H1 (cell line): ENCODE results near the gene RAB41. TPM values are rescaled to one million over a fixed set of nuclear protein-coding genes. Genes with fewer than 3 reads are reported as not detected.

Source experiments
- ATF3 ChIP-seq: IDR thresholded peaks from 2 replicates; pipeline ENCODE4 v1.6.1; 2011; ENCODE audit warnings: low read depth, mild to moderate bottlenecking, low read length; ENCODE audit not compliant: insufficient read depth
- HDAC6 ChIP-seq: IDR thresholded peaks from one replicate; pipeline ENCODE4 v1.7.1; 2012; ENCODE audit warnings: low read depth, mild to moderate bottlenecking, inconsistent platforms, low read length, moderate library complexity
- SUZ12 ChIP-seq: fragments of 200-600 bp; sonication (generic); IDR thresholded peaks from 2 replicates; pipeline ENCODE4 v1.6.1; 2012; ENCODE audit warnings: mild to moderate bottlenecking, inconsistent platforms, low read length, moderate library complexity, mixed read lengths
- TAF1 ChIP-seq: IDR thresholded peaks from 2 replicates; pipeline ENCODE4 v1.6.1; 2011; ENCODE audit warnings: mild to moderate bottlenecking, low read depth, low read length
- polyA plus RNA-seq, 7 experiments: library from polyadenylated mRNA; depleted of rRNA in 3 of 7; stranded (reverse) in 5 of 7; unstranded in 2 of 7; fragments of >200 nt in 5 of 7; fragments of 200-250 nt in 2 of 7; gene quantifications; 1 replicate in 5 of 7; 2 replicates in 1 of 7; 4 replicates in 1 of 7; pipeline versions ENCODE4 v1.2.1 to v1.2.3, GENCODE V29; 2011 to 2013; ENCODE audit warnings: missing spikeins in 2 of 7, mixed read lengths in 2 of 7
- total RNA-seq: library from RNA; stranded (reverse); fragmentation: NEBNext Ultra II Directional; extraction: Animal tissue kit (Norgen Biotek cat#: 25700); gene quantifications from 2 replicates; pipeline ENCODE4 v1.2.1, GENCODE V29; 2021

Gene RAB41
- total and polyA plus RNA-seq, 2 of the 8 experiments (the other 6 are each of a cell fraction or from before 2014, with no cell fraction given): not detected

- TF ChIP-seq ATF3 (no peak), SUZ12 (no peak), TAF1 (no peak), HDAC6 (no peak)
These were observed 47.6 kb upstream of the RAB41 start, which contains the start of gene AWAT1 (continued) for GRCh38 chrX:70234355-70234754.
